GM12878 (cell line): ENCODE results near the gene ZNF682. TPM values are rescaled to one million over a fixed set of nuclear protein-coding genes. Genes with fewer than 3 reads are reported as not detected.

Experiments used
- ATAC-seq: fragments of 200-7000 bp; cut with Tn5 transposase; 3 replicates; pipeline ENCODE4 v1.9.1; 2020; ENCODE audit warnings: mild to moderate bottlenecking, moderate library complexity
- BruUV-seq: library from RNA; stranded (reverse); fragments of 400-500 nt; replicated peaks from 2 replicates; lab custom pipeline; 2021; lab: Mats Ljungman, UMichigan
- CTCF ChIA-PET: fragments of 300-600 bp; sonication (Branson Sonifier 250); formaldehyde crosslinking; extraction: SDS; loops from one replicate; lab custom pipeline; 2021; ENCODE audit warnings: inconsistent platforms; lab: Yijun Ruan, JAX
- POLR2A ChIA-PET: fragments of 350-600 bp; formaldehyde crosslinking; extraction: SDS; loops from one replicate; lab custom pipeline; 2021; ENCODE audit warnings: inconsistent platforms; lab: Charles Lee
- RAD21 ChIA-PET: fragments of 300-600 bp; sonication (Branson Sonifier 250); formaldehyde crosslinking; loops from one replicate; lab custom pipeline; 2023; ENCODE audit warnings: antibody characterized with exemption; ENCODE audit not compliant: unreplicated experiment; lab: Charles Lee
- SMC1A ChIA-PET: fragments of 300-600 bp; sonication (Branson Sonifier 250); formaldehyde crosslinking; loops from one replicate; lab custom pipeline; 2023; ENCODE audit not compliant: unreplicated experiment, uncharacterized antibody; lab: Charles Lee
- DNase-seq: peaks from one replicate; pipeline ENCODE4 v3.0.0-alpha.2; 2011; ENCODE audit warnings: low read depth, low spot score
- FAIRE-seq: peaks from 3 replicates; lab custom pipeline; 2011; peaks lifted over from hg19 to GRCh38; lab: Jason Lieb, UNC
- H2AFZ ChIP-seq: 2 replicates; pipeline ENCODE4 v1.6.0; 2011; ENCODE audit warnings: low read depth, low read length, control low read depth; ENCODE audit not compliant: control insufficient read depth
- H3K27ac ChIP-seq: 2 replicates; pipeline ENCODE4 v1.5.1; 2011; ENCODE audit warnings: control low read depth; ENCODE audit not compliant: control insufficient read depth, insufficient read depth
- H3K27me3 ChIP-seq, 2 experiments: replicated peaks in 1 of 2; 2 replicates each; pipeline versions ENCODE4 v1.6.0 to v1.6.1; 2011; ENCODE audit warnings: low read length in 1 of 2; ENCODE audit not compliant: control insufficient read depth in 2 of 2, insufficient read depth in 2 of 2
- H3K36me3 ChIP-seq, 2 experiments: 2 replicates each; pipeline ENCODE4 v1.5.1; 2011; ENCODE audit warnings: low read length in 1 of 2; ENCODE audit not compliant: control insufficient read depth in 2 of 2, insufficient read depth in 2 of 2
- H3K4me1 ChIP-seq: 2 replicates; pipeline ENCODE4 v1.6.1; 2011; ENCODE audit warnings: mild to moderate bottlenecking, low read length, moderate library complexity, mixed read lengths; ENCODE audit not compliant: control insufficient read depth, insufficient read depth
- H3K4me2 ChIP-seq: 2 replicates; pipeline ENCODE4 v1.6.0; 2011; ENCODE audit warnings: control low read depth; ENCODE audit not compliant: control insufficient read depth, insufficient read depth
- H3K4me3 ChIP-seq: fragments of 200-600 bp; sonication (generic); 2 replicates; pipeline ENCODE4 v1.5.1; 2016
- H3K79me2 ChIP-seq: 2 replicates; pipeline ENCODE4 v1.6.0; 2011; ENCODE audit warnings: low read length; ENCODE audit not compliant: control insufficient read depth, insufficient read depth
- H3K9ac ChIP-seq: 2 replicates; pipeline ENCODE4 v1.8.0; 2011; ENCODE audit warnings: low read length, control low read depth, mixed read lengths; ENCODE audit not compliant: control insufficient read depth, insufficient read depth
- H3K9me3 ChIP-seq: replicated peaks from 3 replicates; pipeline ENCODE4 v1.5.1; 2011; ENCODE audit warnings: mild to moderate bottlenecking, low read length; ENCODE audit not compliant: control insufficient read depth, insufficient read depth
- H4K20me1 ChIP-seq: 2 replicates; pipeline ENCODE4 v1.6.0; 2011; ENCODE audit not compliant: control insufficient read depth, insufficient read depth
- EGR1 ChIP-seq, 2 experiments: IDR thresholded peaks; 1 replicate in 1 of 2; 2 replicates in 1 of 2; pipeline ENCODE4 v1.6.1; 2011 to 2012; ENCODE audit warnings: low read depth in 2 of 2, low read length in 2 of 2, borderline replicate concordance in 1 of 2, mild to moderate bottlenecking in 1 of 2, moderate library complexity in 1 of 2
- FOS ChIP-seq: IDR thresholded peaks from 3 replicates; pipeline ENCODE4 v1.6.1; 2011; ENCODE audit warnings: borderline replicate concordance; ENCODE audit not compliant: insufficient read length; ENCODE audit errors: extremely low read depth
- FOXM1 ChIP-seq: IDR thresholded peaks from 2 replicates; pipeline ENCODE4 v1.6.1; 2012; ENCODE audit warnings: low read depth, mild to moderate bottlenecking, inconsistent platforms, low read length, moderate library complexity
- IKZF1 ChIP-seq: fragments of 450-650 bp; conservative IDR thresholded peaks from 2 replicates; pipeline ENCODE4 v1.6.1; 2017; ENCODE audit warnings: antibody characterized with exemption, mild to moderate bottlenecking
- LARP7 ChIP-seq: fragments of 450-650 bp; IDR thresholded peaks from 2 replicates; pipeline ENCODE4 v1.6.1; 2017; ENCODE audit warnings: mild to moderate bottlenecking
- MEF2A ChIP-seq: IDR thresholded peaks from 2 replicates; pipeline ENCODE4 v1.6.1; 2011; ENCODE audit warnings: low read depth, mild to moderate bottlenecking, low read length, moderate library complexity; ENCODE audit not compliant: insufficient read depth
- MLLT1 ChIP-seq: fragments of 450-650 bp; IDR thresholded peaks from 2 replicates; pipeline ENCODE4 v1.6.1; 2016; ENCODE audit warnings: mild to moderate bottlenecking
- PKNOX1 ChIP-seq: fragments of 450-650 bp; IDR thresholded peaks from 2 replicates; pipeline ENCODE4 v1.6.1; 2016; ENCODE audit warnings: mild to moderate bottlenecking
- SIX5 ChIP-seq: IDR thresholded peaks from 2 replicates; pipeline ENCODE4 v1.6.1; 2011; ENCODE audit warnings: mild to moderate bottlenecking, low read depth, low read length, moderate library complexity; ENCODE audit not compliant: severe bottlenecking
- WRNIP1 ChIP-seq: IDR thresholded peaks from 2 replicates; pipeline ENCODE4 v1.6.1; 2011; ENCODE audit warnings: low read depth, low read length, improper control_type of control experiment, borderline replicate concordance
- WGBS: methylation state at CpG from one replicate; pipeline ENCODE4 v1.1.6; 2016; ENCODE audit warnings: low lambda C conversion rate; ENCODE audit not compliant: insufficient replicate concordance, insufficient coverage; ENCODE audit errors: missing lambda C conversion rate; 5-methylcytosine and 5-hydroxymethylcytosine counted together
- in situ Hi-C: fragments of 300-500 bp; cut with MboI; formaldehyde crosslinking; loops from 9 replicates; pipeline ENCODE4 v1.14.3; 2018; ENCODE audit warnings: mixed read lengths
- intact Hi-C: fragments of 100-400 bp; cut with micrococcal nuclease; formaldehyde crosslinking; loops from one replicate; pipeline ENCODE4 v1.14.2; 2022; ENCODE audit not compliant: unreplicated experiment
- polyA plus RNA-seq, 11 experiments: library from polyadenylated mRNA; depleted of rRNA in 4 of 11; unstranded in 6 of 11; stranded (reverse) in 5 of 11; fragments of >200 nt; fragmentation: Nextera tagmentation in 4 of 11; fragmentation: Illumina TruSeq in 1 of 11; extraction: Ambion mirVana in 4 of 11; extraction: Trizol in 1 of 11; gene quantifications; 1 replicate in 1 of 11; 2 replicates in 10 of 11; pipeline versions ENCODE4 v1.2.1 to v1.2.3, GENCODE V29; 2011 to 2016; ENCODE audit warnings: inconsistent platforms in 2 of 11, missing spikeins in 2 of 11, low read depth in 1 of 11
- total RNA-seq, 4 experiments: library from RNA; depleted of rRNA in 3 of 4; stranded (reverse); fragments of >200 nt in 3 of 4; fragmentation: Illumina TruSeq in 1 of 4; extraction: Trizol in 1 of 4; gene quantifications; 2 replicates each; pipeline versions ENCODE4 v1.2.1 to v1.2.3, GENCODE V29; 2013 to 2021
- TF ChIP-seq, protein P1 (sequence below): IDR thresholded peaks from 2 replicates; pipeline ENCODE4 v1.6.1; 2012; ENCODE audit warnings: improper control_type of control experiment, low read depth, low read length; ENCODE audit not compliant: insufficient replicate concordance

The ZNF682 gene
- total and polyA plus RNA-seq, 10 of the 15 experiments (the other 5 are each of a cell fraction or from before 2014, with no cell fraction given) = 0.06 to 1.6 (median 0.27) TPM; not detected in 3

GRCh38 chr19:20060282-20060681, 21.0 kb upstream of the ZNF682 start:
- CTCF ChIA-PET = no interaction called here
- in situ Hi-C loops = no loop called here
- no peak for FAIRE-seq

More at GRCh38 chr19:20060282-20060681, 21.0 kb upstream of the ZNF682 start:
- ATAC-seq (no peak), DNase-seq (no peak)
- Histone ChIP-seq H3K9me3 (no peaks in the 10 kb centered on the region), H3K36me3 (no peaks in the 10 kb centered on the region), H3K27ac (no peak overlapping the region), H2AFZ (no peak overlapping the region), H4K20me1 (no peaks in the 10 kb centered on the region), H3K9ac (no peak overlapping the region), H3K79me2 (no peaks in the 10 kb centered on the region), H3K4me1 (no peaks in the 10 kb centered on the region), H3K4me3 (no peak overlapping the region), H3K27me3 (no peaks in the 10 kb centered on the region)
- POLR2A ChIA-PET = no interaction called here
- BruUV-seq = no TSS peak
- SMC1A ChIA-PET = no interaction called here
- intact Hi-C loops = no loop called here
- 4% methylated on average over 1 of the region's 1 CpG for WGBS
- RAD21 ChIA-PET = no interaction called here
- no peak for TF ChIP-seq WRNIP1
- TF ChIP-seq FOS = no peak
- no peak for TF ChIP-seq SIX5
- no peak for TF ChIP-seq MLLT1
- TF ChIP-seq EGR1 (IDR thresholded peaks at IDR 0.05; ENCODE audit: borderline replicate concordance in 1 of 2, low read depth in 2 of 2, low read length in 2 of 2) = no peak
- TF ChIP-seq IKZF1 = no peak
- TF ChIP-seq LARP7 = no peak
- no peak for TF ChIP-seq PKNOX1
- no peak for TF ChIP-seq FOXM1
- no peak for TF ChIP-seq MEF2A
- TF ChIP-seq, protein P1, sequence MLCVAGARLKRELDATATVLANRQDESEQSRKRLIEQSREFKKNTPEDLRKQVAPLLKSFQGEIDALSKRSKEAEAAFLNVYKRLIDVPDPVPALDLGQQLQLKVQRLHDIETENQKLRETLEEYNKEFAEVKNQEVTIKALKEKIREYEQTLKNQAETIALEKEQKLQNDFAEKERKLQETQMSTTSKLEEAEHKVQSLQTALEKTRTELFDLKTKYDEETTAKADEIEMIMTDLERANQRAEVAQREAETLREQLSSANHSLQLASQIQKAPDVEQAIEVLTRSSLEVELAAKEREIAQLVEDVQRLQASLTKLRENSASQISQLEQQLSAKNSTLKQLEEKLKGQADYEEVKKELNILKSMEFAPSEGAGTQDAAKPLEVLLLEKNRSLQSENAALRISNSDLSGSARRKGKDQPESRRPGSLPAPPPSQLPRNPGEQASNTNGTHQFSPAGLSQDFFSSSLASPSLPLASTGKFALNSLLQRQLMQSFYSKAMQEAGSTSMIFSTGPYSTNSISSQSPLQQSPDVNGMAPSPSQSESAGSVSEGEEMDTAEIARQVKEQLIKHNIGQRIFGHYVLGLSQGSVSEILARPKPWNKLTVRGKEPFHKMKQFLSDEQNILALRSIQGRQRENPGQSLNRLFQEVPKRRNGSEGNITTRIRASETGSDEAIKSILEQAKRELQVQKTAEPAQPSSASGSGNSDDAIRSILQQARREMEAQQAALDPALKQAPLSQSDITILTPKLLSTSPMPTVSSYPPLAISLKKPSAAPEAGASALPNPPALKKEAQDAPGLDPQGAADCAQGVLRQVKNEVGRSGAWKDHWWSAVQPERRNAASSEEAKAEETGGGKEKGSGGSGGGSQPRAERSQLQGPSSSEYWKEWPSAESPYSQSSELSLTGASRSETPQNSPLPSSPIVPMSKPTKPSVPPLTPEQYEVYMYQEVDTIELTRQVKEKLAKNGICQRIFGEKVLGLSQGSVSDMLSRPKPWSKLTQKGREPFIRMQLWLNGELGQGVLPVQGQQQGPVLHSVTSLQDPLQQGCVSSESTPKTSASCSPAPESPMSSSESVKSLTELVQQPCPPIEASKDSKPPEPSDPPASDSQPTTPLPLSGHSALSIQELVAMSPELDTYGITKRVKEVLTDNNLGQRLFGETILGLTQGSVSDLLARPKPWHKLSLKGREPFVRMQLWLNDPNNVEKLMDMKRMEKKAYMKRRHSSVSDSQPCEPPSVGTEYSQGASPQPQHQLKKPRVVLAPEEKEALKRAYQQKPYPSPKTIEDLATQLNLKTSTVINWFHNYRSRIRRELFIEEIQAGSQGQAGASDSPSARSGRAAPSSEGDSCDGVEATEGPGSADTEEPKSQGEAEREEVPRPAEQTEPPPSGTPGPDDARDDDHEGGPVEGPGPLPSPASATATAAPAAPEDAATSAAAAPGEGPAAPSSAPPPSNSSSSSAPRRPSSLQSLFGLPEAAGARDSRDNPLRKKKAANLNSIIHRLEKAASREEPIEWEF = no peak
- TF ChIP-seq, all 136 proteins: peak for 0
- H3K4me2 ChIP-seq = no peak overlapping the region
